GM21737 (cell line): Measurements from ENCODE around the gene SLC36A3.
"Not testable (repeated sequence)": the region's sequence is repeated elsewhere in the genome, so short reads cannot be mapped to it uniquely, and the experiment has no call there.

Experiments used
- ATAC-seq: cut with Tn5 transposase; IDR thresholded peaks from one replicate; pipeline ENCODE4 v1.9.1; 2021; ENCODE audit warnings: mild to moderate bottlenecking, moderate library complexity; ENCODE audit not compliant: unreplicated experiment

The SLC36A3 gene

GRCh38 chr5:151303666-151304065 lies at the start of gene SLC36A3:
SLC36A3 (minus strand) TSS chr5:151303766; CDS start chr5:151303354, 412 bp downstream.
- no peak for ATAC-seq

GRCh38 chr5:151351671-151352070 lies 48.1 kb upstream of the SLC36A3 start:
- ATAC-seq = no peak

- no peak for ATAC-seq
Measured at GRCh38 chr5:151348789-151349188, 45.2 kb upstream of the SLC36A3 start.

GRCh38 chr5:151347369-151347768 lies 43.8 kb upstream of the SLC36A3 start, which contains the start of gene SLC36A2:
SLC36A2 (minus strand) TSS chr5:151347559; CDS start chr5:151347460, 99 bp downstream.
- no peak for ATAC-seq

GRCh38 chr5:151345808-151346478 lies 42.4 kb upstream of the SLC36A3 start:
- no peak for ATAC-seq

GRCh38 chr5:151345187-151345807 lies 41.7 kb upstream of the SLC36A3 start:
- no peak for ATAC-seq

GRCh38 chr5:151344088-151344487 lies 40.5 kb upstream of the SLC36A3 start:
- ATAC-seq = no peak

GRCh38 chr5:151340004-151340403 lies 36.4 kb upstream of the SLC36A3 start:
- no peak for ATAC-seq

GRCh38 chr5:151338734-151339133 lies 35.2 kb upstream of the SLC36A3 start:
- no peak for ATAC-seq

- no peak for ATAC-seq
Measured at GRCh38 chr5:151332857-151333256, 29.3 kb upstream of the SLC36A3 start.

GRCh38 chr5:151328734-151329133 lies 25.2 kb upstream of the SLC36A3 start:
- no peak for ATAC-seq

GRCh38 chr5:151327585-151327984 lies 24.0 kb upstream of the SLC36A3 start:
- no peak for ATAC-seq

GRCh38 chr5:151326266-151326665 lies 22.7 kb upstream of the SLC36A3 start:
- ATAC-seq = no peak

GRCh38 chr5:151320481-151320880 lies 16.9 kb upstream of the SLC36A3 start:
- ATAC-seq = no peak

- ATAC-seq = peak; percentile 75
Measured at GRCh38 chr5:151318850-151319732, 15.5 kb upstream of the SLC36A3 start.

GRCh38 chr5:151317871-151318270 lies 14.3 kb upstream of the SLC36A3 start:
- no peak for ATAC-seq

GRCh38 chr5:151315998-151316597 lies 12.5 kb upstream of the SLC36A3 start:
- peak; percentile 74 for ATAC-seq

GRCh38 chr5:151313357-151313756 lies 9.8 kb upstream of the SLC36A3 start:
- ATAC-seq = no peak

- no peak for ATAC-seq
Measured at GRCh38 chr5:151312756-151313324, 9.3 kb upstream of the SLC36A3 start.

- ATAC-seq = no peak
Measured at GRCh38 chr5:151310932-151311331, 7.4 kb upstream of the SLC36A3 start.

GRCh38 chr5:151309821-151310220 lies 6.3 kb upstream of the SLC36A3 start:
- not testable (repeated sequence) for ATAC-seq
